Measurements from ENCODE around the gene DTHD1. TPM values are rescaled to one million over a fixed set of nuclear protein-coding genes. Genes with fewer than 3 reads are reported as not detected.

DTHD1 gene
- total RNA-seq, 2 donors from 2014 or later, result 7.9 to 13.5 TPM

DNA sequence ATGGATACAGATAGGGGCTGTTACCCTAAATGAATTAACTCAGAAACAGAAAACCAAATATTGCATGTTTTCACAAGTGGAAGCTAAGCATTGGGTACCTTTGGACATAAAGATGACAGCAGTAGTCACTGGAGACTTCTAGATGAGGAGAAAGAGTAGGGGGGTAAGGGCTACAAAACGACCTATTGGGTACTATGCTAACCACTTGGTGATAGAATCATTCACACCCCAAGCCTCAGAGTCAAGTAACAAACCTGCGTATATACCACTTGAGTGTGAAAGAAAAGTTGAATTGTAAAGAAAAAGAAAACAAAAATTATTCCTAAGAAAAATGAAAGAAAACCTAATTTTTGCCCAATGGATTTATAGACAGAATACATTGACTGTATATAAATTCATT, 29.4 kb upstream of the DTHD1 start:
- DNase-seq (no peak), ATAC-seq (replicated peaks in 1 of 2) (no peak)
- H3K27me3 Mint-ChIP-seq (ENCODE audit: low read depth), result no peaks in the 10 kb centered on the region
- H3K36me3 Mint-ChIP-seq (ENCODE audit: insufficient read depth in 2 of 2), result no peaks in the 10 kb centered on the region
- H3K4me3 Mint-ChIP-seq, result peak overlapping the region in 1 of 2 donors; percentile 55
- H3K9me3 Mint-ChIP-seq, result no peaks in the 10 kb centered on the region
- no peak overlapping the region for H3K27ac Mint-ChIP-seq
- H3K4me1 Mint-ChIP-seq (ENCODE audit: low read depth), result peaks cover 60% of the 10 kb centered on the region

GRCh38 chr4:36254371-36254770, 27.0 kb upstream of the DTHD1 start:
- Mint-ChIP-seq H3K4me3 (peak overlapping the region in 1 of 2 donors; percentile 11), H3K36me3 (ENCODE audit: insufficient read depth in 2 of 2) (no peaks in the 10 kb centered on the region), H3K9me3 (no peaks in the 10 kb centered on the region), H3K27ac (peak overlapping the region; percentile 13), H3K4me1 (ENCODE audit: low read depth) (peaks cover 57% of the 10 kb centered on the region), H3K27me3 (ENCODE audit: low read depth) (no peaks in the 10 kb centered on the region)
- ATAC-seq (replicated peaks in 1 of 2), result no peak
- no peak for DNase-seq

DNA sequence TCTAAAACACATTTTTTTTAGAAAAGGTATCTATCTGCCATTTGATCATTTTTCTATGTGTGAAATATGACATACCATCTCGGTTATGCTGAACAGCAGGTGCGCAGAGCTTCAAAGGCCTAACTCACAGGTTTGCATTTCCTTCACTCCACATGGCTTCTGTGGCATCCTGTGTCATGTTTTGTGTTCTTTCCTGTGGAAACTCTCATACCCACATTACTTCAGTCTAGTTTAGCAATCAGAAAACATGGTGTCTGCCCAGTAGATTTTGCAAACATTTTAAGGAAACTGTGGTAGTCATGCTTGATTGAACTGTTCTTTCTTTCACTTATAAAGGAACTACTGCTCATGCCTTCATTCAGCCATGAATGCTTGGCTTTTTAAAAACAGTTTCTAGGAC, 25.8 kb upstream of the DTHD1 start:
- Mint-ChIP-seq H3K27me3 (ENCODE audit: low read depth) (no peaks in the 10 kb centered on the region), H3K27ac (peak overlapping the region; percentile 92), H3K36me3 (ENCODE audit: insufficient read depth in 2 of 2) (no peaks in the 10 kb centered on the region), H3K9me3 (no peaks in the 10 kb centered on the region), H3K4me3 (peak overlapping the region; percentile 76 to 89), H3K4me1 (ENCODE audit: low read depth) (peaks cover 52% of the 10 kb centered on the region)
- ATAC-seq (replicated peaks in 1 of 2) (peak; percentile 88), DNase-seq (peak; percentile 43 to 59)

DNA sequence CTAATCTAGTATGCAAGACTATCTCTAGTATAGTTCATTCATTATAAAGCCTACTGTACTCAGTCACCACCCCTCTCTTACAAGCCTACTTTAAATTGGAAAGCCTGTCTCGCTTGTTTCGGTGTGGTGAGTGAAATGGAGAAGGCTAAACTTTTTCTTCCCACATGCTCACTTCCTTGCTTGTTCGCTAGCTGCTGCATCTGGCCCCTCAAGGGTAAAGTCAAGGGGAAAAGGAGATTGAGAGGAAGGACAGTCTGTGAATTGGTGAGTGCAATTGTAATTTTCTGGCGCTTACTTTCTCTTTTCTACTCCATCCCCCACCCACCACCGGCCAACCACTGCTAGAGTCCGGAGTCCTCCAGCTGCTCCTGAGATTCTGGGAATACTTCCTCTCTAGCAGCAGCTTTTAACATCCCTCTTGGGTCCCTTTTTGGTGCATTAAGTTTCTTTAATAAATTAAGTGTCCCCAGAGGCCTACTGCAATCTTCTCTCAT, 25.0 kb upstream of the DTHD1 start:
- peak overlapping the region; percentile 62 for H3K27ac Mint-ChIP-seq
- no peaks in the 10 kb centered on the region for H3K36me3 Mint-ChIP-seq (ENCODE audit: insufficient read depth in 2 of 2)
- ATAC-seq (replicated peaks in 1 of 2) (peak; percentile 66 to 67), DNase-seq (peak in 1 of 2 donors; percentile 32)
- H3K4me3 Mint-ChIP-seq, result peak overlapping the region; percentile 75 to 80
- H3K4me1 Mint-ChIP-seq (ENCODE audit: low read depth), result peaks cover 48% of the 10 kb centered on the region
- peaks cover 0 to 2% of the 10 kb centered on the region in 2 donors for H3K9me3 Mint-ChIP-seq
- H3K27me3 Mint-ChIP-seq (ENCODE audit: low read depth), result no peaks in the 10 kb centered on the region

DNA sequence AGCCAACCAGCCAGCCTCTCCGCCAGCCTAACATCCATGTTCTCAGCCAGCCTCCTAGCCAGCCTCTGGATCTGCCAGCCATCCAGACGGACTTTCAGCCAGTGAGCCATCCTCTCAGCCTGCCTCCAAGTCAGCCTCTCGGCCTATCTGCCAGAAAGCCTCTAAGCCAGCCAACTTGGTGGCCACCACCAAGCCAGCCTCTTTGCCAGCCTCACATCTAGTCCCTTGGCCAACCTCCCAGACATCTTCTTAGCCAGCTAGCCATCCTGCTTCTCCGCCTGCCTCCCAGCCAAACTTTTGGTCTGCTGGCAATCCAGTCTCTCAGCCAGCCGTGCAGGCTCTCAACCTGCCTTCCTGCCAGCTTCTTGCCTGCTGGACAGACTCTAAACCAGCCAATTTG, 20.7 kb upstream of the DTHD1 start:
- ATAC-seq (replicated peaks in 1 of 2), result no peak
- H3K4me1 Mint-ChIP-seq (ENCODE audit: low read depth), result peaks cover 30% of the 10 kb centered on the region
- H3K27me3 Mint-ChIP-seq (ENCODE audit: low read depth), result no peaks in the 10 kb centered on the region
- no peak overlapping the region for H3K27ac Mint-ChIP-seq
- H3K36me3 Mint-ChIP-seq (ENCODE audit: insufficient read depth in 2 of 2), result no peaks in the 10 kb centered on the region
- no peak overlapping the region for H3K4me3 Mint-ChIP-seq
- DNase-seq, result no peak
- H3K9me3 Mint-ChIP-seq, result peaks cover 0 to 4% of the 10 kb centered on the region in 2 donors

DNA sequence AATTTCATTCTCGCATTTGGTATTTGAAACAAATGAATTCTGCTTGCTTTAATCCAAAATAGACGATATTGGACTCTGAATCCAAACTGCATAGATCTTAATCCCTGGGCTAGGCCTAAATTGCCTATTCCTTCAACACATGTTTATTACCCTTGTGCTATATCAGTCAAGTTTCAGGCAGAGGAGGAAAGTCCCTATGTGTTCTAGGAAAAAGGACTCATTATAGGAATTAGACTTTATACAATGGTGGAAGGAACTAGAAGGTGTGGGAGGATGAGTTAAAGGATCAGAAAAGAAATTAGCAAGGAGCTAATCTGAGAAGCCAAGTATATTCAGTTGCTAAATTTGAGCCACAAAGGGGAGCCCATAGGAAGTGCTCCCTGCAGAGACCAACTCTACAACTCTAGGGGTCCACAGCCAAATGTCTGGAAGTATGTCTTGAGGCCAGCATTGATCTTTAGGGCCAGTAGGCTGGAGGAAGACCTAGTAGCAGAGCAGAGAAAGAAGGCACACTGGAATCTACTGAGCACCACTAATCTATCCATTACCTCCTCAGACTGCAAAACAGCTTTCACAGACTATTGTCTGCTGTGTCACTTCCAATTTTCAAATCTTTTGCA, 17.1 kb upstream of the DTHD1 start:
- DNase-seq (no peak), ATAC-seq (replicated peaks in 1 of 2) (peak; percentile 20 to 23)
- Mint-ChIP-seq H3K9me3 (peaks cover 0 to 4% of the 10 kb centered on the region in 2 donors), H3K27ac (peak overlapping the region; percentile 2), H3K27me3 (ENCODE audit: low read depth) (no peaks in the 10 kb centered on the region), H3K4me1 (ENCODE audit: low read depth) (peaks cover 50% of the 10 kb centered on the region), H3K36me3 (ENCODE audit: insufficient read depth in 2 of 2) (no peaks in the 10 kb centered on the region), H3K4me3 (peak overlapping the region in 1 of 2 donors; percentile 44)

- Mint-ChIP-seq H3K9me3 (peaks cover 0 to 2% of the 10 kb centered on the region in 2 donors), H3K4me3 (peak overlapping the region; percentile 4 to 59), H3K36me3 (ENCODE audit: insufficient read depth in 2 of 2) (no peaks in the 10 kb centered on the region), H3K27ac (peak overlapping the region; percentile 88), H3K4me1 (ENCODE audit: low read depth) (peaks cover 55% of the 10 kb centered on the region), H3K27me3 (ENCODE audit: low read depth) (no peaks in the 10 kb centered on the region)
- DNase-seq, result no peak
- peak; percentile 15 to 55 for ATAC-seq (replicated peaks in 1 of 2)
Observed at GRCh38 chr4:36267486-36268268, 13.7 kb upstream of the DTHD1 start.

- peak in 1 of 2 donors; percentile 55 for DNase-seq
- Mint-ChIP-seq H3K4me1 (ENCODE audit: low read depth) (peaks cover 61% of the 10 kb centered on the region), H3K27ac (peak overlapping the region; percentile 62), H3K27me3 (ENCODE audit: low read depth) (no peaks in the 10 kb centered on the region), H3K9me3 (peaks cover 0 to 2% of the 10 kb centered on the region in 2 donors), H3K4me3 (peak overlapping the region in 1 of 2 donors; percentile 43), H3K36me3 (ENCODE audit: insufficient read depth in 2 of 2) (no peaks in the 10 kb centered on the region)
- ATAC-seq (replicated peaks in 1 of 2), result peak; percentile 89 to 94
Observed at GRCh38 chr4:36269101-36269500, 12.3 kb upstream of the DTHD1 start.

GRCh38 chr4:36269533-36270173, 11.8 kb upstream of the DTHD1 start:
- Mint-ChIP-seq H3K36me3 (ENCODE audit: insufficient read depth in 2 of 2) (no peaks in the 10 kb centered on the region), H3K27me3 (ENCODE audit: low read depth) (no peaks in the 10 kb centered on the region), H3K9me3 (peaks cover 0 to 2% of the 10 kb centered on the region in 2 donors), H3K27ac (peak overlapping the region; percentile 62), H3K4me1 (ENCODE audit: low read depth) (peaks cover 58% of the 10 kb centered on the region), H3K4me3 (peak overlapping the region in 1 of 2 donors; percentile 43)
- peak; percentile 14 to 27 for ATAC-seq (replicated peaks in 1 of 2)
- no peak for DNase-seq

DNA sequence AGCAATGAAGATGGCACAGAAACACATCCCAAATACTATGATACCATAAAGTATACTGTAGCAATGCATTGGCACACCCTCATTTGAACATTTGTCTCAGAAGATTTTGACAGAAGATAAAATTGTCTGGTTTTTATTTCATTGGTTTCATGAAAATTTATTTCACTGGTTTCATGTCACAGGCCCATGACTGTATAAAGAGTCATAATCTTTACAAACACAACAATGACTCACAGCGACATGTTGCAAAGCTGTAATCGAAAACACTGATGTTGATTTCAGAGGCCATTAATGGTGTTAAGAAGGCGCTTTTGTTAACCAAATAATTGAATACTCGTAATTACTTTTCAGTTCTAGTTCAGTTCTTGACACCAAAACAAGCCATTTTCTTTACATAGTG, 8.1 kb upstream of the DTHD1 start:
- peaks cover 0 to 2% of the 10 kb centered on the region in 2 donors for H3K36me3 Mint-ChIP-seq (ENCODE audit: insufficient read depth in 2 of 2)
- peaks cover 54% of the 10 kb centered on the region for H3K4me1 Mint-ChIP-seq (ENCODE audit: low read depth)
- no peak overlapping the region for H3K27ac Mint-ChIP-seq
- DNase-seq (no peak), ATAC-seq (replicated peaks in 1 of 2) (peak; percentile 41 to 49)
- H3K9me3 Mint-ChIP-seq, result no peaks in the 10 kb centered on the region
- no peaks in the 10 kb centered on the region for H3K27me3 Mint-ChIP-seq (ENCODE audit: low read depth)
- no peak overlapping the region for H3K4me3 Mint-ChIP-seq

DNA sequence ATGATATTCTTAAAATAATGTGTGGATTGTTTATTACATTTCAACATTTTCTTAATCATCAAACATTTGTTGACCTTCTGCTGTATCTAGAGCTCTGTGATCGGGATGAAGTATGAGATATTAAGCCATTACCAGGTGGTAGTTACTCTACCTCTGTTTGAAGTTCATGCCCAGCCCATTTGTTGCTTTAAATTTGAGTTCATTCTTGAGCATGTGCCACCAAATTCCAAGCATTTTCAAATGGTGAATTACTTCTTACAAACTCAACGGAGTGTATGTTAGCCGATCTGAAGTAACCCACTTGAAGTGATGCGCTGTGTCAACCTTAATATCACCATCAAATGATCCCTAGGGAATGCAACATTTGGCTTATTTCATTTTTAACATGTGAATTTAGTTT, 7.3 kb upstream of the DTHD1 start:
- H3K36me3 Mint-ChIP-seq (ENCODE audit: insufficient read depth in 2 of 2), result peaks cover 0 to 2% of the 10 kb centered on the region in 2 donors

DNA sequence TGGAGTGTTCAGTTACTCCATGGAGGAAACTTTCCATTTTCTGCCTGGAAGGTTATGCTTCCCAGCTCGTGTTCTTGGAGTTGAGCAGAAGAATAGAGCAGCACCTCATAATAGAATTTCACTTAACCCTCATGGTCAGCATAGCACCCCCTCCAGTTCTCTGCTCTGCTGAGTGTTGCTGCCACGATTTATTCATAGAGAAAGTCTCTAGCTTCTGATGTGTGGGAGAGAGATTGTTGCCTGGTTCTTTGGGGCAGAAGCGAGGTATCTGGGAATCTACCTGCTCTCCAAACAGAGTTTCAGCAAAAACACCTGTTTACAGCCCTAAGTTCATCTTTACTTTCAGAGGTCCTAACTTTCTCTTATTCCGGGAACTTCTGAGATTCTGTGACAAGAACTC, 3.9 kb upstream of the DTHD1 start:
- peak in 1 of 2 donors; percentile 21 for DNase-seq
- H3K36me3 Mint-ChIP-seq (ENCODE audit: insufficient read depth in 2 of 2), result peaks cover 5 to 11% of the 10 kb centered on the region in 2 donors
- peaks cover 82% of the 10 kb centered on the region for H3K4me1 Mint-ChIP-seq (ENCODE audit: low read depth)
- H3K4me3 Mint-ChIP-seq, result peak overlapping the region; percentile 25 to 27
- peak in 1 of 2 donors; percentile 23 for ATAC-seq (replicated peaks in 1 of 2)
- H3K9me3 Mint-ChIP-seq, result peaks cover 0 to 2% of the 10 kb centered on the region in 2 donors
- H3K27ac Mint-ChIP-seq, result peak overlapping the region; percentile 52
- no peaks in the 10 kb centered on the region for H3K27me3 Mint-ChIP-seq (ENCODE audit: low read depth)

More for the DNA sequence above, 7.3 kb upstream of the DTHD1 start:
- no peak for ATAC-seq (replicated peaks in 1 of 2)
- H3K27ac Mint-ChIP-seq, result no peak overlapping the region
- peaks cover 54% of the 10 kb centered on the region for H3K4me1 Mint-ChIP-seq (ENCODE audit: low read depth)
- H3K27me3 Mint-ChIP-seq (ENCODE audit: low read depth), result no peaks in the 10 kb centered on the region
- no peaks in the 10 kb centered on the region for H3K9me3 Mint-ChIP-seq
- H3K4me3 Mint-ChIP-seq, result no peak overlapping the region
- no peak for DNase-seq

DNA sequence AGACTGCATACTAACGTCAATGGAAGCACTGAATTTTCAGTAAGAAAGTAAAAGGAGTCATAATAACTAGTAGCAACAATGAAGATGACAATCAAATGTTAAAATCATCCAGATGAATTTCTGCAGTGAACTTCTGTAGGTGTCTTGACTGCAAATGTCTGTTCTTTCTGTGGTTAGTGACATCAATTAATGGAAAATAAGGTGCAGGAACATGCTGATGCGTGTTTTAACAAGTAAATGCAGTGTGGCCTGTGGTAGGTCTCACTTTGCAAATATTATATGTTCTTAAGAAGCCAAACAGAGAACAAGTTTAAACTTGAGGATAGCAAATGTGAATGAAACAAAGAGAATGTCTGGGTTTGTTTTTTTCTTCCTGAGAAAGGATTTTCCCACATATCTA, 2.6 kb upstream of the DTHD1 start:
- Mint-ChIP-seq H3K36me3 (ENCODE audit: insufficient read depth in 2 of 2) (peaks cover 5 to 13% of the 10 kb centered on the region in 2 donors), H3K4me1 (ENCODE audit: low read depth) (peaks cover 83% of the 10 kb centered on the region), H3K27ac (peak overlapping the region; percentile 93), H3K27me3 (ENCODE audit: low read depth) (no peaks in the 10 kb centered on the region), H3K4me3 (peak overlapping the region; percentile 53 to 82), H3K9me3 (peaks cover 1 to 2% of the 10 kb centered on the region in 2 donors)
- ATAC-seq (replicated peaks in 1 of 2), result peak; percentile 40 to 42
- no peak for DNase-seq
